Measurements from ENCODE around the gene MARCHF3.

DNA sequence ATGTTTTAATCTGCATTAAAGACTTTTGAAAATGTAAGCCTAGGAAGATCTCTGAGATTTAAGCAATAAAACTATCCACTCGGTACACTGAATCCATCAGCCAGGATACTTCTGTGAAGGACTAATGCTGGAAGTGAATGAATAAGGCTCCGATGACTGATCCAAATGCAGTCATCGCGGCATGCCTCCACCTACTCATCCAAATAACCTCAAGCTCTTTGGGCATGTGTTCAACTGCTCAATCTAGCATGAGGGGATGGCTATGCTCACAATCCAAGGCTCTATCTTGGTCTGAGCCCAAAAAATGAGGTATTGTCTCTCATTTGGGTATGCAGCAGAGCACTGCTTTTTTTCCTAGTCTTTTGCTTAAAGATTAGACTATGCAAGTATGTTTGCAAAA, 19.2 kb downstream of the MARCHF3 start:
- TF ChIP-seq ETV6 (CRISPR knock-in tag; conservative IDR thresholded peaks at IDR 0.05) (no peak), PCBP2 (optimal IDR thresholded peaks at IDR 0.05; ENCODE audit: low read depth, low read length, poor library complexity, severe bottlenecking) (no peak), FOXC1 (CRISPR knock-in tag; IDR thresholded peaks at IDR 0.05; ENCODE audit: borderline replicate concordance) (no peak), MAFF (IDR thresholded peaks at IDR 0.05; ENCODE audit: low read depth, low read length) (no peak), ZNF660 (CRISPR knock-in tag; IDR thresholded peaks at IDR 0.05; ENCODE audit: borderline replicate concordance, low read depth) (no peak), ATF5 (CRISPR knock-in tag; IDR thresholded peaks at IDR 0.05; ENCODE audit: low read depth) (no peak), POLR2A (IDR thresholded peaks at IDR 0.05; ENCODE audit: insufficient read depth in 1 of 2, low read depth in 2 of 2, low read length in 2 of 2) (no peak), SIN3A (IDR thresholded peaks at IDR 0.05; ENCODE audit: borderline replicate concordance, low read depth, low read length) (no peak), BCL6 (CRISPR knock-in tag; IDR thresholded peaks at IDR 0.05) (no peak), RBM39 (IDR thresholded peaks at IDR 0.05; ENCODE audit: low read depth, low read length, poor library complexity, severe bottlenecking) (no peak), EZH2 (conservative IDR thresholded peaks at IDR 0.05; ENCODE audit: low read depth, low read length) (no peak), FOXK1 (CRISPR knock-in tag; IDR thresholded peaks at IDR 0.05; ENCODE audit: borderline replicate concordance, low read depth) (no peak)
- TF ChIP-seq, protein P1, sequence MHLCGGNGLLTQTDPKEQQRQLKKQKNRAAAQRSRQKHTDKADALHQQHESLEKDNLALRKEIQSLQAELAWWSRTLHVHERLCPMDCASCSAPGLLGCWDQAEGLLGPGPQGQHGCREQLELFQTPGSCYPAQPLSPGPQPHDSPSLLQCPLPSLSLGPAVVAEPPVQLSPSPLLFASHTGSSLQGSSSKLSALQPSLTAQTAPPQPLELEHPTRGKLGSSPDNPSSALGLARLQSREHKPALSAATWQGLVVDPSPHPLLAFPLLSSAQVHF (CRISPR knock-in tag; IDR thresholded peaks at IDR 0.05) = no peak
- TF ChIP-seq, protein P2, sequence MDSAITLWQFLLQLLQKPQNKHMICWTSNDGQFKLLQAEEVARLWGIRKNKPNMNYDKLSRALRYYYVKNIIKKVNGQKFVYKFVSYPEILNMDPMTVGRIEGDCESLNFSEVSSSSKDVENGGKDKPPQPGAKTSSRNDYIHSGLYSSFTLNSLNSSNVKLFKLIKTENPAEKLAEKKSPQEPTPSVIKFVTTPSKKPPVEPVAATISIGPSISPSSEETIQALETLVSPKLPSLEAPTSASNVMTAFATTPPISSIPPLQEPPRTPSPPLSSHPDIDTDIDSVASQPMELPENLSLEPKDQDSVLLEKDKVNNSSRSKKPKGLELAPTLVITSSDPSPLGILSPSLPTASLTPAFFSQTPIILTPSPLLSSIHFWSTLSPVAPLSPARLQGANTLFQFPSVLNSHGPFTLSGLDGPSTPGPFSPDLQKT (CRISPR knock-in tag; IDR thresholded peaks at IDR 0.05; ENCODE audit: borderline replicate concordance) = no peak
